Keratinocyte (primary cell): ENCODE results near the gene RAPGEF4. TPM values are rescaled to one million over a fixed set of nuclear protein-coding genes. Genes with fewer than 3 reads are reported as not detected.

Source experiments
- DNase-seq: peaks from one replicate; pipeline ENCODE4 v3.0.0-alpha.2; 2011; ENCODE audit warnings: low read depth, missing footprints, low spot score
- FAIRE-seq: peaks from 2 replicates; lab custom pipeline; 2011; peaks lifted over from hg19 to GRCh38; lab: Jason Lieb, UNC
- H2AFZ ChIP-seq: 2 replicates; pipeline ENCODE4 v1.6.0; 2012; ENCODE audit warnings: low read length, control low read depth, inconsistent platforms; ENCODE audit not compliant: control insufficient read depth
- H3K27ac ChIP-seq: 2 replicates; pipeline ENCODE4 v1.5.1; 2011; ENCODE audit warnings: low read length; ENCODE audit not compliant: control insufficient read depth, insufficient read depth
- H3K27me3 ChIP-seq: 3 replicates; pipeline ENCODE4 v1.6.0; 2011; ENCODE audit warnings: low read length; ENCODE audit not compliant: control insufficient read depth, insufficient read depth; ENCODE audit errors: extremely low read depth
- H3K36me3 ChIP-seq, 2 experiments: 2 replicates in 1 of 2; 3 replicates in 1 of 2; pipeline ENCODE4 v1.5.1; 2011; ENCODE audit warnings: low read length in 2 of 2, mild to moderate bottlenecking in 1 of 2; ENCODE audit not compliant: control insufficient read depth in 2 of 2, insufficient read depth in 2 of 2; ENCODE audit errors: extremely low read depth in 1 of 2
- H3K4me1 ChIP-seq: 3 replicates; pipeline ENCODE4 v1.5.1; 2011; ENCODE audit warnings: low read length; ENCODE audit not compliant: control insufficient read depth, insufficient read depth; ENCODE audit errors: extremely low read depth
- H3K4me2 ChIP-seq: 3 replicates; pipeline ENCODE4 v1.6.0; 2011; ENCODE audit warnings: low read depth, low read length; ENCODE audit not compliant: control insufficient read depth, insufficient read depth; ENCODE audit errors: extremely low read depth
- H3K4me3 ChIP-seq, 3 experiments: fragments of 200-600 bp in 1 of 3; sonication (generic) in 1 of 3; 2 replicates in 2 of 3; 3 replicates in 1 of 3; pipeline ENCODE4 v1.5.1; 2011 to 2016; ENCODE audit warnings: low read length in 3 of 3, mild to moderate bottlenecking in 3 of 3, control low read depth in 2 of 3, inconsistent platforms in 1 of 3, low read depth in 1 of 3, mixed read lengths in 1 of 3, mixed run types in 1 of 3, moderate library complexity in 1 of 3; ENCODE audit not compliant: control insufficient read depth in 2 of 3, insufficient read depth in 2 of 3; ENCODE audit errors: extremely low read depth in 1 of 3
- H3K79me2 ChIP-seq: 2 replicates; pipeline ENCODE4 v1.6.0; 2012; ENCODE audit warnings: low read length; ENCODE audit not compliant: control insufficient read depth, insufficient read depth
- H3K9ac ChIP-seq: 3 replicates; pipeline ENCODE4 v1.6.0; 2011; ENCODE audit warnings: low read length; ENCODE audit not compliant: control insufficient read depth, insufficient read depth; ENCODE audit errors: extremely low read depth
- H3K9me1 ChIP-seq: 3 replicates; pipeline ENCODE4 v1.6.0; 2011; ENCODE audit warnings: low read length; ENCODE audit not compliant: control insufficient read depth, insufficient read depth; ENCODE audit errors: extremely low read depth
- H3K9me3 ChIP-seq: 2 replicates; pipeline ENCODE4 v1.5.1; 2012; ENCODE audit warnings: low read depth, low read length; ENCODE audit not compliant: control insufficient read depth
- H4K20me1 ChIP-seq: 3 replicates; pipeline ENCODE4 v1.6.0; 2011; ENCODE audit warnings: low read length; ENCODE audit not compliant: control insufficient read depth, insufficient read depth; ENCODE audit errors: extremely low read depth
- EZH2 ChIP-seq: IDR thresholded peaks from one replicate; pipeline ENCODE4 v1.6.1; 2012; ENCODE audit warnings: inconsistent platforms, mild to moderate bottlenecking, low read length, moderate library complexity
- dilution Hi-C: fragments of 300-500 bp; cut with MboI; formaldehyde crosslinking; loops from one replicate; pipeline ENCODE4 v1.7.0; 2020; ENCODE audit warnings: low sequenced_read_pairs; ENCODE audit not compliant: extremely low pct_ligation_motif_present
- polyA plus RNA-seq, 5 experiments: library from polyadenylated mRNA; depleted of rRNA in 3 of 5; stranded (reverse) in 3 of 5; stranded (forward) in 1 of 5; unstranded in 1 of 5; fragments of >200 nt; gene quantifications; 1 replicate in 1 of 5; 2 replicates in 3 of 5; 3 replicates in 1 of 5; pipeline versions ENCODE4 v1.2.1 to v1.2.3, GENCODE V29; 2011 to 2012; ENCODE audit warnings: missing spikeins in 2 of 5, low read depth in 1 of 5, low replicate concordance in 1 of 5
- TF ChIP-seq, protein P1 (sequence below), 3 experiments: IDR thresholded peaks in 1 of 3; conservative IDR thresholded peaks in 1 of 3; optimal IDR thresholded peaks in 1 of 3; 2 replicates in 2 of 3; 3 replicates in 1 of 3; pipeline versions ENCODE3 to v1.5.1; 2011; ENCODE audit warnings: low read length in 3 of 3, mild to moderate bottlenecking in 3 of 3, moderate library complexity in 2 of 3, control low read depth in 1 of 3, inconsistent platforms in 1 of 3; ENCODE audit not compliant: insufficient read depth in 2 of 3; ENCODE audit errors: extremely low read depth in 1 of 3

RAPGEF4 gene
- polyA plus RNA-seq, 1 donor (not counting 4 experiments of a cell fraction or from before 2014, with no cell fraction given): 1.6 TPM

GRCh38 chr2:173066887-173067676 lies 331.4 kb downstream of the RAPGEF4 start:
- H3K79me2 ChIP-seq: no peaks in the 10 kb centered on the region
- no peak for TF ChIP-seq EZH2
- TF ChIP-seq, protein P1, sequence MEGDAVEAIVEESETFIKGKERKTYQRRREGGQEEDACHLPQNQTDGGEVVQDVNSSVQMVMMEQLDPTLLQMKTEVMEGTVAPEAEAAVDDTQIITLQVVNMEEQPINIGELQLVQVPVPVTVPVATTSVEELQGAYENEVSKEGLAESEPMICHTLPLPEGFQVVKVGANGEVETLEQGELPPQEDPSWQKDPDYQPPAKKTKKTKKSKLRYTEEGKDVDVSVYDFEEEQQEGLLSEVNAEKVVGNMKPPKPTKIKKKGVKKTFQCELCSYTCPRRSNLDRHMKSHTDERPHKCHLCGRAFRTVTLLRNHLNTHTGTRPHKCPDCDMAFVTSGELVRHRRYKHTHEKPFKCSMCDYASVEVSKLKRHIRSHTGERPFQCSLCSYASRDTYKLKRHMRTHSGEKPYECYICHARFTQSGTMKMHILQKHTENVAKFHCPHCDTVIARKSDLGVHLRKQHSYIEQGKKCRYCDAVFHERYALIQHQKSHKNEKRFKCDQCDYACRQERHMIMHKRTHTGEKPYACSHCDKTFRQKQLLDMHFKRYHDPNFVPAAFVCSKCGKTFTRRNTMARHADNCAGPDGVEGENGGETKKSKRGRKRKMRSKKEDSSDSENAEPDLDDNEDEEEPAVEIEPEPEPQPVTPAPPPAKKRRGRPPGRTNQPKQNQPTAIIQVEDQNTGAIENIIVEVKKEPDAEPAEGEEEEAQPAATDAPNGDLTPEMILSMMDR (optimal IDR thresholded peaks at IDR 0.05 in 1 of 3, IDR thresholded peaks at IDR 0.05 in 1 of 3, conservative IDR thresholded peaks at IDR 0.05 in 1 of 3; ENCODE audit: extremely low read depth in 1 of 3, insufficient read depth in 2 of 3, low read length in 3 of 3): no peak
- no peak overlapping the region for H3K4me2 ChIP-seq
- no peak overlapping the region for H2AFZ ChIP-seq
- no peaks in the 10 kb centered on the region for H3K9me1 ChIP-seq
- no peaks in the 10 kb centered on the region for H3K36me3 ChIP-seq
- dilution Hi-C loops: no loop called here
- H3K27ac ChIP-seq: no peak overlapping the region
- no peak overlapping the region for H3K4me3 ChIP-seq
- no peaks in the 10 kb centered on the region for H4K20me1 ChIP-seq
- H3K9me3 ChIP-seq: no peaks in the 10 kb centered on the region
- no peak for DNase-seq
- no peak overlapping the region for H3K9ac ChIP-seq
- peaks cover 14% of the 10 kb centered on the region for H3K4me1 ChIP-seq
- FAIRE-seq: no peak
- H3K27me3 ChIP-seq: no peaks in the 10 kb centered on the region

GRCh38 chr2:173075056-173075780 lies 339.6 kb downstream of the RAPGEF4 start:
- DNase-seq (no peak), FAIRE-seq (no peak)
- dilution Hi-C loops: no loop called here
- peak overlapping the region; percentile 49 to 95 (median 90) for H3K4me3 ChIP-seq
- no peak for TF ChIP-seq EZH2
- TF ChIP-seq, protein P1 (optimal IDR thresholded peaks at IDR 0.05 in 1 of 3, IDR thresholded peaks at IDR 0.05 in 1 of 3, conservative IDR thresholded peaks at IDR 0.05 in 1 of 3; ENCODE audit: extremely low read depth in 1 of 3, insufficient read depth in 2 of 3, low read length in 3 of 3): no peak
- H3K9ac ChIP-seq: peak overlapping the region; percentile 98
- H3K36me3 ChIP-seq: no peaks in the 10 kb centered on the region
- peak overlapping the region; percentile 96 for H3K27ac ChIP-seq
- no peaks in the 10 kb centered on the region for H3K27me3 ChIP-seq
- H3K9me3 ChIP-seq: no peaks in the 10 kb centered on the region
- H4K20me1 ChIP-seq: no peaks in the 10 kb centered on the region
- peak overlapping the region; percentile 93 for H3K4me2 ChIP-seq
- peak overlapping the region; percentile 64 for H2AFZ ChIP-seq
- H3K4me1 ChIP-seq: peaks cover 29% of the 10 kb centered on the region
- no peaks in the 10 kb centered on the region for H3K9me1 ChIP-seq
- peaks cover 38% of the 10 kb centered on the region for H3K79me2 ChIP-seq
